WERI-Rb-1 (cell line): ENCODE data around the gene FZD4.
A peak's percentile ranks its signal among the peaks of the same experiment; 100 is the strongest.
"Not testable (repeated sequence)": the region's sequence is repeated elsewhere in the genome, so short reads cannot be mapped to it uniquely, and the experiment has no call there.

Experiments used
- DNase-seq: peaks from one replicate; pipeline ENCODE4 v3.0.0-alpha.2; 2020
- H3K27ac ChIP-seq: fragments of 250-450 bp; sonication (Bioruptor Pico); 2 replicates; pipeline ENCODE4 v1.5.1; 2020; ENCODE audit warnings: mild to moderate bottlenecking, moderate library complexity
- H3K27me3 ChIP-seq: fragments of 250-450 bp; sonication (Bioruptor Pico); 2 replicates; pipeline ENCODE4 v1.5.1; 2021; ENCODE audit warnings: mild to moderate bottlenecking, low read depth, moderate library complexity; ENCODE audit not compliant: insufficient read depth, severe bottlenecking
- H3K36me3 ChIP-seq: fragments of 250-450 bp; sonication (Bioruptor Pico); 2 replicates; pipeline ENCODE4 v1.5.1; 2020; ENCODE audit warnings: mild to moderate bottlenecking, moderate library complexity
- H3K4me3 ChIP-seq: 2 replicates; pipeline ENCODE4 v1.5.1; 2011; ENCODE audit warnings: low read depth, mild to moderate bottlenecking, control low read depth, low read length
- H3K9me3 ChIP-seq: fragments of 250-450 bp; sonication (Bioruptor Pico); 2 replicates; pipeline ENCODE4 v1.5.1; 2021; ENCODE audit warnings: mild to moderate bottlenecking, moderate library complexity; ENCODE audit not compliant: severe bottlenecking
- TF ChIP-seq, protein P1 (sequence below): IDR thresholded peaks from 2 replicates; pipeline ENCODE4 v1.5.1; 2011; ENCODE audit warnings: low read depth, mild to moderate bottlenecking, control low read depth, inconsistent platforms, low read length

Gene FZD4

DNA sequence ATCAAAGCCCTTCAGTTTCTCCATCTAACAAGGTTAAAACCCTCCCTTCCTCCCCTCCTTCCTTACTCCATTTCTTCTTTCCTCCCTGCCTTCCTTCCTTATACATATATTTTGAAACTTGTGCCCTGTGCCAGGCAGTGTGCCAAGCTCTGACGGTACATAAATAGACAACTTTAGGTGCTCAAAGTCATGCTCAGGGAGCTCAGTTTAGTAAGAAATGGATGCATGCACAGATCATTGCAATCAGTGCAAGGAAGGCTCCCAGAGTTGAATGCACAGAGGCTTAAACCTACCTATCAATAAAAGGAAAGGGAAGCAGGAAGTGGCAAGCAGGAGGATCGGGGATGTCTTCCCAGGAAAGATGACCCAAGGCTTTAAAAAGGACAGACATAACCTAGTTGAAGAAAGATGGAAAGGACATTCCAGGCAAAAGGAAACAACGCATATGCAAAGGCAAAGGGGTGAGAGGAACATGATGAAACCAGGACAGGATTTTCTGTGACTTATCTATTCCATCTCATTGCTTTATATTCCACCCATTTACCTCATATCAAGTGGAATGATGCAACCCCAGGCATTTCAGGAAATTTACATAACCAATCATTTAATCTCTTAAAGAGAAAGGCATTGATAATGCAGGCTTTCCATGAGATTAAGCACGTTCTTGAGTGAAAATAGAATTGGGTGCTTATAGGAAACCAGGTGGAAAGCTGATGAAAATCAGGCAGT lies 13.2 kb downstream of the FZD4 start:
- H3K27me3 ChIP-seq = no peaks in the 10 kb centered on the region
- H3K9me3 ChIP-seq = no peaks in the 10 kb centered on the region
- H3K27ac ChIP-seq = no peak overlapping the region
- DNase-seq = no peak
- no peaks in the 10 kb centered on the region for H3K36me3 ChIP-seq
- TF ChIP-seq, protein P1, sequence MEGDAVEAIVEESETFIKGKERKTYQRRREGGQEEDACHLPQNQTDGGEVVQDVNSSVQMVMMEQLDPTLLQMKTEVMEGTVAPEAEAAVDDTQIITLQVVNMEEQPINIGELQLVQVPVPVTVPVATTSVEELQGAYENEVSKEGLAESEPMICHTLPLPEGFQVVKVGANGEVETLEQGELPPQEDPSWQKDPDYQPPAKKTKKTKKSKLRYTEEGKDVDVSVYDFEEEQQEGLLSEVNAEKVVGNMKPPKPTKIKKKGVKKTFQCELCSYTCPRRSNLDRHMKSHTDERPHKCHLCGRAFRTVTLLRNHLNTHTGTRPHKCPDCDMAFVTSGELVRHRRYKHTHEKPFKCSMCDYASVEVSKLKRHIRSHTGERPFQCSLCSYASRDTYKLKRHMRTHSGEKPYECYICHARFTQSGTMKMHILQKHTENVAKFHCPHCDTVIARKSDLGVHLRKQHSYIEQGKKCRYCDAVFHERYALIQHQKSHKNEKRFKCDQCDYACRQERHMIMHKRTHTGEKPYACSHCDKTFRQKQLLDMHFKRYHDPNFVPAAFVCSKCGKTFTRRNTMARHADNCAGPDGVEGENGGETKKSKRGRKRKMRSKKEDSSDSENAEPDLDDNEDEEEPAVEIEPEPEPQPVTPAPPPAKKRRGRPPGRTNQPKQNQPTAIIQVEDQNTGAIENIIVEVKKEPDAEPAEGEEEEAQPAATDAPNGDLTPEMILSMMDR = no peak
- no peak overlapping the region for H3K4me3 ChIP-seq

DNA sequence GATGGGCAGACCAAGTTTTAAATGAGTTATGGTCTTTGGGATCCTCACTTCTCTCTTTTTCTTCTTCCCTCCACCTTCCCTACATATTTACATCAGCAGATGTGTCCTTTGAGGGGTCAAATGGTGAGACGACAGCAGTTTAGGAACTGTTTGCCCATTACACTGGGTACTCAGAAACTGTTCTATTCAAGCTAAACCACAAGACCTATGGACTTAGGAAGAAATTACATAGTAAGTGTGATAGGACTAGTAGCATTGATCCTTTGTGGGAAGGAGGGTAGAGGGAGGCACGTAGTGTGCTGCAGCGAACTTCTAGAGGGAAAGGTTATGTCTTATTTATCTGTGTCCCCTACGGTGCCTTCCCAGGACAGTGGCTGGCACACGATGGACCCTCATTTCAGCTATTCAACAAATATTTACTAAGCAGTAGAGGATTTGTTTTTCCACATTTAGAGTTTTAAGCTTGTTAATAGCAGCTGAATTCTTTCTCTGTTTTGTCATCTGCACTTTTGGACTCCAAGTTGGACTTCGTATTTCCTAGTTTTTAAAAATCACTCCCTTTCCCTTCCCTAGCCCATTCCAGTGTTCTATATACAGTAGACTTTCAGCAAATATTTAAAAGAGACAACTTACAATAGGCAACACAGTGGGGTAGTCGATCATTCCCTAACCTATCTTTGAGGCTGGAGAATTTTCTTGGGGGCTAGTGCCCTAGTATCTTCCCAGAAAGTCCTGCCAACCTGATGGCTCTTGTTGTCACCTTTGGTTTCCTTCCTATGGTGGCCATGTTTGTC lies 13.9 kb downstream of the FZD4 start:
- Histone ChIP-seq H3K27ac (no peak overlapping the region), H3K9me3 (no peaks in the 10 kb centered on the region), H3K36me3 (no peaks in the 10 kb centered on the region), H3K4me3 (no peak overlapping the region), H3K27me3 (no peaks in the 10 kb centered on the region)
- TF ChIP-seq, protein P1 = no peak
- DNase-seq = no peak

GRCh38 chr11:86940122-86940777 lies 14.9 kb downstream of the FZD4 start:
- TF ChIP-seq, protein P1 = no peak
- H3K4me3 ChIP-seq = no peak overlapping the region
- no peak overlapping the region for H3K27ac ChIP-seq
- no peaks in the 10 kb centered on the region for H3K9me3 ChIP-seq
- no peaks in the 10 kb centered on the region for H3K36me3 ChIP-seq
- no peaks in the 10 kb centered on the region for H3K27me3 ChIP-seq
- DNase-seq = no peak

DNA sequence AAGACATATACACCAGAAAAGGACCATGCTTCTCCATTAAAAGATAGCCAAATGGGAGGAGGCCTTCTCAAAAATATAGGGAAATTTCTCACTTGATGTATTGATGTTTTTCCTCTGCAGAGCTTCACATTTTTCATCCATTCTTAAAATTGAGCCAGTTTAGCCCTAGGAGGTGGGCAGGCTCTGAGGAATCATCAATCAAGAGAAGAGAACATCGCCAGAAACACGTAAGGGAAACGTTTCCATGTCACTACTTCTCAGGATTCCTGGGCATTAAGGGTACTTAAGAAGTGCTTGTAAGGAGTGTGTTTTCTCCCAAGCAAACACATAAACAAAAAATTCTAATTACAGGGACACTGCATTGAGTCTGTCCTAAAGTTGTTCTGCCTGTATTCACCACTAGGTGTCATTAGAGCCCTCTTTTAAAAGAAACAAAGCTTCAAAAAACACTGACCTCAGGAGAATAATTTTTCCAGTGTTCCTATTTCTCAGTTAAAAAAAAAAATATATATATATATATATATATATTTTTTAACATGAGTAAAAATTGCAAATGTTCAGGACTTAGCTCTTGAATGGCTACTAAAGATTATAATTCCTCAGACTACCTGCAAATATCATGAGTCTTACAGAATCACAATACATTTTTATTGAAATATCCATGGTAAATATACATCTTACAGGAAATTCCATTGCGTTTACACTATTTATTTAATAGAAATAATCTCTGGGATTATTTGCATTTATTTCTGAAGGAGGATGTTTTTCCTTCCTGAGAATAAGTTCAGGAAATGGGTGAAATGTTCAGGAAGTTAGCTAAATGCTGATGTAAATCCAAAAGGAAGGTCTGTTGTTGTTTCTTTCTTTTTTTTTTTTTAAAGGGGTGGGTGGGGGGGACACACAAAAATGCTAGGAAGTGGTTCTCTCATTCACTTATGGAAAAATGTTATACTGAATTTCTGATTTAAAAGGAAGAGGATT lies 16.0 kb downstream of the FZD4 start:
- H3K27ac ChIP-seq = no peak overlapping the region
- H3K4me3 ChIP-seq = no peak overlapping the region
- no peaks in the 10 kb centered on the region for H3K27me3 ChIP-seq
- no peak for DNase-seq
- no peaks in the 10 kb centered on the region for H3K9me3 ChIP-seq
- TF ChIP-seq, protein P1 = peak; percentile 43
- no peaks in the 10 kb centered on the region for H3K36me3 ChIP-seq

DNA sequence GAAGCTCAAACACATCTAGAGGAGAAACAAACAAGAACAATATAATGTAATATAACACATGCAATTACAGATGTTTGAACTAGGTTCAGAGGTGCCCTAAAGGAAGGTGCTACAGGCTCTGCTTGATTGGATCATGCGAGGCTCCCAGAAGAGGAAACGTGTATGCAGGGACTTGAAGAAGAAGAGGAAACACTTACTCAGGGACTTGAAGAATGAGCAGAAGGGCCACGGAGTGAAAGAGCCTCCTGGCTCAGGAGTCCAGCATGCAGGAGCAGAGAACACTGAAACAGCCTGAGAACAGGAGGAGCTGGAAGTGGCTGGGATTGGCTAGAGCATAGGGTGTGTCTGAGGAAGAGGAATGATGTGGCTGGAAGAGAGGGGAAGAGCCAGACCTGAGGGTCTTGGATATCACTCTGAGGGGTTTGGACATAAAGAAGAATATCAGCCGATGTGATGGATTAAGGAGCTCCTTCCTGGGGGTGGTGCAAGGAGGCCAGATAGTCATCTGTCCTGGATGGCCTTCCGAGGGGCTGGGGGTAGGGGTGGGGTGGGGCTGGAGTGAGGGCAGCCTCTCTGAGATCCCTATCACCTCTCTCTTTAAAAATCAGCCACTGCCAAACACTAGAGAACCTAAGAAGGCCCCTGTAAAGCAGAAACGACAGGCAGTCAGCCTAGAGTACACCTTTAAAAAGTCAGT lies 16.8 kb downstream of the FZD4 start:
- DNase-seq = no peak
- H3K27ac ChIP-seq = no peak overlapping the region
- TF ChIP-seq, protein P1 = no peak

GRCh38 chr11:86937193-86937806 lies 17.9 kb downstream of the FZD4 start:
- not testable (repeated sequence) for H3K9me3 ChIP-seq, H3K36me3 ChIP-seq, H3K27ac ChIP-seq, H3K27me3 ChIP-seq, H3K4me3 ChIP-seq, DNase-seq

More for the DNA sequence above, 16.8 kb downstream of the FZD4 start:
- Histone ChIP-seq H3K4me3 (no peak overlapping the region), H3K9me3 (no peaks in the 10 kb centered on the region), H3K36me3 (no peaks in the 10 kb centered on the region), H3K27me3 (no peaks in the 10 kb centered on the region)
